Testis (tissue), 2 donors: ENCODE measurements around the gene FSIP1.

Experiments
- CTCF ChIP-seq, 3 experiments: fragments of 450-650 bp in 2 of 3; fragments of 200-600 bp in 1 of 3; sonication (generic) in 1 of 3; IDR thresholded peaks; one replicate each; pipeline ENCODE4 v1.5.1; 2016 to 2019; ENCODE audit warnings: antibody characterized with exemption in 3 of 3, mild to moderate bottlenecking in 2 of 3, moderate library complexity in 1 of 3
- POLR2A ChIP-seq: fragments of 450-650 bp; IDR thresholded peaks from one replicate; pipeline ENCODE4 v1.6.1; 2017; ENCODE audit warnings: antibody characterized with exemption, mild to moderate bottlenecking, moderate library complexity

- TF ChIP-seq CTCF (IDR thresholded peaks at IDR 0.05) (no peak), POLR2A (no peak)
These were observed 26.3 kb upstream of the FSIP1 start for GRCh38 chr15:39808909-39809308.
